NCI-H460 (cell line): Measurements from ENCODE around the gene SYNE2. TPM values are rescaled to one million over a fixed set of nuclear protein-coding genes. Genes with fewer than 3 reads are reported as not detected.
"Not testable (repeated sequence)": the region's sequence is repeated elsewhere in the genome, so short reads cannot be mapped to it uniquely, and the experiment has no call there.

ENCODE experiments used
- DNase-seq: peaks from one replicate; pipeline ENCODE4 v3.0.0-alpha.2; 2016; ENCODE audit warnings: low read depth; ENCODE audit errors: extremely low read depth
- total RNA-seq: library from RNA; depleted of rRNA; stranded (reverse); fragments of >200 nt; shearing (Covaris generic); gene quantifications from 2 replicates; pipeline ENCODE4 v1.2.3, GENCODE V29; 2014

SYNE2 gene
- total RNA-seq, 1 experiment from 2014 or later = 9.1 TPM

DNA sequence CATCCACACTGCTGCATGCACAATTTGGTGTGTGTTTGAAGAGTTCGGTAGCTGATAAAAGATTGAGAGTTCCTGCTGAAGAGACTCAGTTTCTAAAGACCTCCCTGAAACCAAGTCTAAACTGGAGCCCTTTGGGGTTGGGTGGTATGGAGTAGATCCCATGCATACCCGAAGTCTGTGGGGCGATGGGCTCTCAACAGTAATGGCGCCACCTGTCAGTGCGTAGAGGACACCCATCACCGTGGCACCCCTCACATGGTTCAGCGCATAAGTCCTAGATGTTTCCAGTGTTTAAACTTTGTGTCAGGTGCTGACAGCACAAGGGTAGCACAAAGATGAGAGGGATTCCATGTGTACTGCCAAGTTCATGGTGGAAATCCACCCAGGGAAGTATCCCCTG, 355.5 kb downstream of the SYNE2 start:
- DNase-seq = no peak

DNA sequence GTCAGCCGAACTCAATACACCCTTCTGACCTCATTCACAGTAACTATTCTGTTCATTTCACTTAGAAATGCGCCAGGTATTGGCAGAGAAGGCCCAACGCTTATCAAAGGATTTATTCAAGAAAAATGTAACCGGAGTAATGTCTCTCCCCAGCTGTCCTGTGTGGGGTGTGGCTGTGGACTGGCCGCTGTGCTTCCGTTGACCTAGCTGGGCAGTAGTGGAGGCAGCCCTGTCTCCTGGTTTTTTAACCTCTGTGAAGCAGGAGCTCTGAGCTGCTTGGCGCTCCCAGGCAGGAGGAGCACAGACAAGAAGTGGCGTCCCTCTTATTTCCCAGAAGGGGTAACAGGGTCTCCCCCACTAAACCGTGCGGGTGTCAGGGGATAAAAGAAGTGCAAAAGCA, 356.2 kb downstream of the SYNE2 start:
- no peak for DNase-seq

DNA sequence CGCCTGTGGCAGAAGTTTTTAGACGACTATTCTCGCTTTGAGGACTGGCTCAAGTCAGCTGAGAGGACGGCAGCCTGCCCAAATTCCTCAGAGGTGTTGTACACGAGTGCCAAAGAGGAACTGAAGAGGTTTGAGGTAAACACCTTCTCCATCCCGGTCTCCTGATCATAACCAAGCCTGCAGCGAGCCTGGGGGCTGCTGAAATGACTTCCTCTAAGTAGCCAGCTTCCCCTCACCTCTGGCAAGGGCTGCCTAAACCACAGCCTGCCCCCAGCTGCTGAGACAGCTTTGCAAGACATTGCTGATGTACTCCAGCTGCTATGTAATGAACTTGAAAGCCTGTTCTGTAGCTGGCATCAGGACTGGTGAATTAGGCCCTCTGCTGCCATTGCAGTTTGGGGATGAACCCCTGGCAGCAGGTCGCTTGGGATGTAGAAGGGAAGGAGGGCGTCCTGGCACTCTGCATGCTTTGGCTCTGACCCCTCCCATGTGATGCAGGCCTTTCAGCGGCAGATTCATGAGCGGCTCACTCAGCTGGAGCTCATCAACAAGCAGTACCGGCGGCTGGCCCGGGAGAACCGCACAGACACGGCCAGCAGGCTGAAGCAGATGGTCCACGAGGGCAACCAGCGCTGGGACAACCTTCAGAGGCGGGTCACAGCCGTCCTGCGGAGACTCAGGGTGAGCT, 356.8 kb downstream of the SYNE2 start:
- no peak for DNase-seq

DNA sequence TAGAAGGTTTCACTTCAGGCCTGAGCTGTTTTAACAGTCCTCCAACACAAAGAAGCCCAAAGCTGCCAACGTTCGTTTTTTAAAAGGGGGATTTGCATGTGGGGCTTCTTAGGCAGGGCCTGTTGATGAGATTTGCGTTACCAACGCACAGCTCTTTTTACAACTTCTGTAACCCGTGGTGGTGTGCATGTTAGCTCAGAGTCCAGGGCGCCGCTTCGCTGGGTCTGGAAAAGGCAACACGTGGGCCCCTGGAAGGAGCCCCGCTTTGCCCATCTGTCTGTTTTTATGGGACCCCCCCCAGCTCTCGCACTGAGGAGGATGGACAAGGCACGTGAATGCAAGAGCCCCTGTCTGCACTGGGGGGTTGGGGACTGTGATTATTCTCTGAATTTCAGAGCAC, 357.4 kb downstream of the SYNE2 start:
- no peak for DNase-seq

DNA sequence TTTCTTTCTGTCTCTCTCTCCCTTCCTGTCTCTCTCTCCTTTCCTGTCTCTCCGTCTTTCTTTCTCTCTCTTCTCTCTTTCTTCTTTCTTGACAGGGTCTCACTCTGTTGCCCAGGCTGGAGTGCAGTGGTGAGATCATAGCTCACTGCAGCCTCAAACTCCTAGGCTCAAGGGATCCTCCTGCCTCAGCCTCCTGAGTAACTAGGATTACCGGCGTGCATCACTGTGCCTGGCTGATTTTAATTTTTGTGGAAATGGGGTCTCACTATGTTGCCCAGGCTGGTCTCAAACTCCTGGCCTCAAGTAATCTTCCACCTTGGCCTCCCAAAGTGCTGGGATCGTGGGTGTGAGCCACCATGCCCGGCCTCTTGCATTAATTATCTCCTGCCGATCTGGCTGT, 358.1 kb downstream of the SYNE2 start:
- not testable (repeated sequence) for DNase-seq

DNA sequence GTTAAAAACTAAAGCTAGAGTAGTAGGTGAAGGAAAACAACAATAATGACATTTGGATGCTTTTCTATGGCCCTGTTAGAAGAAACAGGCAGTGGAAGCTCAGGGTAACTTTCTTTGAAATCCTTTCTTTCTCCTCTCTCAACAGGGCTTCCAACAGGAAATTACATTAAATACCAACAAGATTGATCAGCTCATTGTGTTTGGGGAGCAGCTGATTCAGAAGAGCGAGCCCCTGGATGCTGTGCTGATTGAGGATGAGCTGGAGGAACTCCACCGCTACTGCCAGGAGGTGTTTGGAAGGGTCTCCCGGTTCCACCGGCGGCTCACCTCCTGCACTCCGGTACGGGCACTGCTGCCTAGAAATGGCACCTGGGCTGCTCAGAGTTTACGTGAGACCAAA, 359.9 kb downstream of the SYNE2 start:
- no peak for DNase-seq

DNA sequence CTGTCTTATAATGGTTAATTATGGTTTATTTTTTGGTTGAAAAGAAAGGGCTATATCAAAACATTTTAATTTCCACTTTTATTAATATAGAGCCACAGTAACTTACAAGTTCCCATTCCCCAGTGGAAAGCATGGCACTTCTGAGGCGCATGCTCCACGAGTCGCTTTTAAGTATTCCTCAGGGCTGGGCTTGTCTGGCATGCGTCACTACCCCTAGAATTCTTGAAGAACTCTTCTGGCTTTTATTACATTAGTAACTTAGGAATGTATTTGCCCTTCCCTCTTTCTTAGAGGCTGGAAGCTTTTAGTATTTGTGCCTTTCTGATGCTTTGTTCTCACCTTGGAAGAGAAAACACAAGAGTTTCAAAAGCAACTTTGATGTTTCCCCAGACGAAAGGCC, 360.3 kb downstream of the SYNE2 start:
- DNase-seq = no peak

DNA sequence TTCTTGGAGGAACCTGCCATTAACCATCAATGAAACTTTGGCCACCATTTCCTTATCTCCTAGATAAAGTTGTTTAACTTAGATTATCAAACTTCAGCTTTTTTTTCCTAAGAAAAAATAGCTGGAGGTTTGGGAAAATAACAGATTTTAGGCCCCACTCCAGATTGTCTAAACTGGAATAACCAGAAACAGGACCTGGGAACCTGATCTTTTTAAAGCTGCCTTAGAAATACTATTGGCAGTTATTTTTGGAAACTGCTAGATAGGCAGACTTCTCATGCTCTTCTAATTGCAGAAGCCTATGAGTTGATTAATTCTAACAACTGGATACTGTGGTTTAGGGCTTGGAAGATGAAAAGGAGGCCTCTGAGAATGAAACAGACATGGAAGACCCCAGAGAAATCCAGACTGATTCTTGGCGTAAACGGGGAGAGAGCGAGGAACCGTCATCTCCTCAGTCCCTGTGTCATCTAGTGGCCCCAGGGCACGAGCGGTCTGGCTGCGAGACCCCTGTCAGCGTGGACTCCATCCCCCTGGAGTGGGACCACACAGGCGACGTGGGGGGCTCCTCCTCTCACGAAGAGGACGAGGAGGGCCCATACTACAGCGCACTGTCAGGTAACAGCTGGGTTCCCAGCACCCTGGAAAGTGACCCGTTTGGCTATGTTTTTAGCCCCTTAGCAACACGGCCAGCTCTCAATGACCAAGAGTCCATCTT, 361.2 kb downstream of the SYNE2 start:
- DNase-seq = no peak

DNA sequence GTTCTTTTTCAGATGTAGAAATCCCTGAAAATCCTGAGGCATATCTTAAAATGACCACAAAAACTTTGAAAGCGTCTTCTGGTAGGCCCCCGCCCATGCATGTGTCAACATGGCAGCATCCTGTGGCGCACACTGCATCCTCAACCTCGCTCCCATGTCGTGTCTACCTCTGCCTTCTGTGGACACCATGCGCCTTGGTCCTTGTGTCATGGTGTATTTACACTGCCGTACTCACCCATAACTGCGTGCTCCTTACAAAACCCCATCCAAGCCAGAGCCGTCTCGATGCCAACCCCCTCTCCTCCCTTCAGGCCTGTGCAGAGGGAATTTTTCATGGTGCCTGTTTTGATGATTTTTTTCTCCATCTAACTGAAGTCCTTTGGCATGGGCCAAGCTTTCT, 362.5 kb downstream of the SYNE2 start:
- no peak for DNase-seq

DNA sequence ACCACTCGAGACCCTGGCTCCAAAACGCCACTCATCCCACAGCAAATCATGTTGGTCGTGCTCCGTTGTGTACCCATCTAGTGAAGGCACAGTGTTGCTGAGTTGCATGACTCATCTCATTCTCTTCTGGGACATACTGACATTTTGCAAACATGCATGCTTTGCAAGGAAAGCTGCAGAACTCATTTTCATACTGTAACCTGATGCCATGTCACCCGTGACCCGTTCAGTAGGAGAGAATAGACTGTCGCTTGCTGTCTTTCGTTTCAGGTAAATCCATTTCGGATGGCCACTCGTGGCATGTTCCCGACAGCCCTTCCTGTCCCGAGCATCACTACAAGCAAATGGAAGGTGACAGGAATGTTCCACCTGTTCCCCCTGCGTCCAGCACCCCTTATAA, 363.2 kb downstream of the SYNE2 start:
- DNase-seq = no peak

DNA sequence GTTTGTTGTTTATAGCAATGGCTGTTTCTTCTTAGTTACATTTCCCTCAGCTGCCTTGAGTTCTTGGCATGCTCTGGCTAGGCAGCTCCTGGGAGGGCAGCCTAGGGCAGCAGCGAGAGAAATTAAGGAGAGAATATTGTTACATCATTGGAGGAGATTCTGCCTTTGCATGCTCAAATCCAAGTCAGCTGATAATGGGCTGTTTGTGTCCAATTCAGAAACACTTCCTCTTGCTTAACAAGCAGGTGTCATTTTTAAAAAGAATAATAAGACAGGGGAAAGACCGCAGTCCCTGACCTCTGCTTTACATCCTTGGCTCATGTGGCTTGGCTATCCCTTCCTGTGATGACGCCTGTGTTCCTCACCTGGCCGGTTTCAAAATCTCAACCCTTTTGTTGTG, 364.5 kb downstream of the SYNE2 start:
- DNase-seq = no peak

DNA sequence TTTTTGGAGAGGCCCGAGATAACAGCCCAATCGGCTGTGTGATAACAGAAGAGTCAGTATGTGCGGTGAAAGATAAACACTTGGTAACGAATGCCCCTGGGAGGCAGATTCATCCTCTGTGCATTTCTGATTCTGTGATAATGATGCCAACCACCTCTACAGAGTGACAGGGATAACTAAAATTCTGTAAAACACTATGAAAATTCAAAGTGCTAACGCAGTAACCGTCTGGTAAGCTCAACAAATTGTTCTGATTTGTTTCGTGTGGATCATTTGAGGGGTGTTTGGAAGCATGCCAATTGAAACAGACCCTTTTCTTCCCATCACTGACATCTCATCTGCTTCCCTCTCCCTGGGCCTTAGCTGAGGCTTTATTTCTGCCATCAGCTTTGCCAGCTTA, 365.0 kb downstream of the SYNE2 start:
- DNase-seq = no peak

DNA sequence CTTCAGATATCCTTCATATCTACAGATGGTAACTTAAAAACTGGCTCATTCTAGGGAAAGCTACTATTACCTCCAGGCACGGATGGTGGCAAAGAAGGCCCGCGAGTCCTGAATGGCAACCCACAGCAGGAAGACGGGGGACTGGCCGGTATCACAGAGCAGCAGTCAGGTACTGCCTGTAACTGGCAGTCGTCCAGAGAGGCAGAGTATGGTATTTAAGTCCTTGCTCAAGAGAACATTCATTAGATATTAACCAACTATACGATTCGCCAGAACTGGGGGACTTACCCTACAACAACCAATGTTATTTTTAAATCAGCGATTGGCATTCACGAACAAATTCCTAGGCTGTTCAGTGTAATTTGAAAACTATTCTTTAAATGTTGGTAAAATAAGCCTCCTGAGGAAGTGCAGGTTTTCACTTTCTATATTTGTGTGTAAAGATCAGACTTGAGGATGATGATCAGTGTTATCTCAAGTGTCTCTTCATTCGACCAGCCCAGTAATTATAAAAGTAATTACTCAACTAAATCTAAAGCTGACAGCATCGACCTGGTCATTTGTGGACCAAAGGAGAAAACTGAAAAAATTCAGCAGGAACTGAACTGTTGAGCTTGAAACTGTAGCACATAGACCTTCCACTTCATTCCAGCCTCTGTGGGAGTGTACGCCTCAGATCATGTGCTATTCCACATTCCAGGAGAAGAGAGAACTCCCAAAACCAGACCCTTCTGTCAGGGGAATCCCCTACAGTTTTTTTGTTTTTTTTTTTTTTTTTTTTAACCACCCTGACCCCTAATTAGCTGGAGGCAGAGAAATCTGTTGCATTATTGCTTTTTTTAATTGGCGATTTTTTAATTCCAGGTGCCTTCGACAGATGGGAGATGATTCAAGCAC, 365.8 kb downstream of the SYNE2 start:
- DNase-seq = no peak

DNA sequence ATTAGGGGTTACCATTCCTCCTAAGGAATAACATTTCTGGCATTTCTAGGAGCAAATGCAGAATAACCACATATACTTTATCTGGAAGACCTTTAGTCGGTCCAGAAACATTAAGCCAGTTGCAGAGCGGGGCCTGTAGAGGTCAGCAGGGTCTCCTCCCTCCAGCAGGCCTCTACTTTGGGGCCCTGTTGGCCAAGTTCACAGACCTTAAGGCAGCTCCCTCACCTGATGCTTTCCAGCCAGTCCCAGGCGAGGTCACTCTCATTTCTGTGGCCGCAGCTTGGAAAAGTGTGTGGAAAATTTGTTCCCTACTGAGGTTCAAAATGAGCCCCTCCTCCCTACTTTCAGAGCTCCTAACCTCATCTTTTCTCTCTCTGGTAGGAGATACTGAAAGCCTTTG, 367.3 kb downstream of the SYNE2 start:
- DNase-seq = no peak

DNA sequence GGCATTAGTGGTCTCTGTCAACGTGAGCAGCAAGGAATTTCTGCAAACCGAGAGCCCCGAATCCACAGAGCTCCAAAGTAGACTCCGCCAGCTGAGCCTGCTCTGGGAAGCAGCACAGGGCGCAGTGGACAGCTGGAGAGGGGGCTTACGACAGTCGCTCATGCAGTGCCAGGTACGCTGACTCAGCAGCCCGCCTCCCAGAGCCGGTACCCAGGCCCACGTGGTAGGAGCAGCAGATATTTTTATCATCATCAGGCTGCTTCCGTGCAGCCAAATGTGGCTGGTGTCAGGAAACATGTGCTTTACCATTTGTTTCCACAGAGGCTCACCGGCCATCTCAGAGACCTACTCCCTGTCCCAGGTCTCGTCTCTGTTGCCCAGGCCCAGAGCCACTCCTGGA, 367.7 kb downstream of the SYNE2 start:
- DNase-seq = no peak

DNA sequence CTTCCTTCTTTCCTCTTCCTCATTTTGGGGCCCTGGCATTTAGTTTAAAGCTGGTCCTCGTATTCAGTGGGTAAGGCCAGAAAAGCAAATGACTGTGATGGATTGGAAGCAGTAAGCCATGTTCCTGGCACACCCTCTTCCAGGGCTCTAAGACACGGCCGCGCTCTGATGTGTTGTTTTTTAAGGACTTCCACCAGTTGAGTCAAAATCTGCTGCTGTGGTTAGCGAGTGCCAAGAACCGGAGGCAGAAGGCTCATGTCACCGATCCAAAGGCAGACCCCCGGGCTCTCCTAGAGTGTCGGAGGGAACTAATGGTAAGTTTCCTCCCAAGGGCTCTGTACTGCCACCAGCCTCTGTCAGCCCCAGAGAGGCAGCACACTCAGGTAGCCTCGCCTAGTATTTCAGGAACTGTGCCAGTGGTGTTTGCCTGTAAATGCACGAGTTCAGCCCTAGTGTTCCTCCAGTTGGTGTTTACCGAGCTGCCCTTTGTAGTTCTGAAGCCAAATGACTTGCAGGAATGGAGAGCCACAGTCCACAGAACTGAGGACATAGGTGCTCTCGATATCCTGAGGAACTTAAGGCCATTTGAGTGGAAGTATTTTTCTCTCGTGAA, 368.7 kb downstream of the SYNE2 start:
- no peak for DNase-seq

DNA sequence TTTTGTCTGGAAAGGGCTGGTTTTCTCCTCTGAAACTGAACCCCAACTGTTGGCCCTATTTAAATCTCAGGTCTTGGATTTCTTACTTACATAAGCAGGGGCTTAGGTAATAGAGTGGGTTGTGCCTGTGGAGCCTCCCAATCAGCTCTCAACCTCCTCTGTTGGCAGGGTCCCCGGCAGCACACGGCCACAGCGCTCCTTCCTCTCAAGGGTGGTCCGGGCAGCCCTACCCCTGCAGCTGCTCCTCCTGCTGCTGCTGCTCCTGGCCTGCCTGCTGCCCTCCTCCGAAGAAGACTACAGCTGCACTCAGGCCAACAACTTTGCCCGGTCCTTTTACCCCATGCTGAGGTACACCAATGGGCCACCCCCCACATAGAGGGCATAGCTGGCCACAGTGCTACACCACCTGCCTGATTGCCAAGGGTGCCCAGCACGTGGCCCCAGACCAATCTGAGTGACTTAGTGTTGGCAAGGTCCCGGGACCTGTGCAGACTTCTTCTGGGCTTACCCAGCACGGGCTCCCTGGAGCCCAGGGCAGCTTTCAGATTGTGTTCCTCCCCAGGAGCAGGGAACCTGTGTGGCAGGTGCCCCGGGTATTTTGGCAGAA, 372.4 kb downstream of the SYNE2 start:
- no peak for DNase-seq

DNA sequence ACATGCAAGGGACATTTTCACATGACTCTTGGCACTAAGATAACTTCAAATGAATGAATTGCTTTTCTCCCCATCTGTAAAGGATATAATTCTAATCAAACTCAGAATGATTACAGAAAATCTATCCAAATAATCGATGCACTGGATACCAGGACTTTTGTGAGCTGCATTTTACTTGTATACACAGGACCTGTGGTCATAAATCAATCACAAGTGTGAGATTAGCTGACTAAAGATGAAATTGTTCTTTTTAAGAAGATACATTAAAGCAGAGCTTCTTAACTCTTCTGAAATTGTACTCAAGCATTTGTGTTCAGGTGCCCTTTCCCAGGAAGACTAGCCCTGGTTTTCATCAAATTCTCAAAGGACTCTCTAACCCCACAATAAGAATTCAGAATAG, 375.1 kb downstream of the SYNE2 start:
- no peak for DNase-seq

DNA sequence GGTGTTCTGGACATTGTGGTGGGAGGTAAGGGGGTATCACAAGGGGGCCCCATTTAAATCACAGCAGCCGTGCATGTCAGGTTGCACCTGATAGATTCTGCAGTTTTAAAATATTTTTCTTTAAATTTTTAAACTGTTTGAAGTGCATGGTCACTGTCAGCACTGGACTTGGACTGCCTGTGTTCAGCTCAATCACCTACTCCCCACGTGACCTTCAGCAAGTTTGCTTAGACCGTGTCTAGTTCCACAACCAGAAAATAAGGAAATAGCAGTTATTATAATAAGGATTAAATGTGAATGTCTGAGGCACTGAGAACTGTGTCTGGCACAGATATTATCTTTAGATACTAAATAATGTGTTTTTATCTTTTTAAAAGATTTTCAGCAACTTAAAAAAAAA, 376.7 kb downstream of the SYNE2 start:
- no peak for DNase-seq

DNA sequence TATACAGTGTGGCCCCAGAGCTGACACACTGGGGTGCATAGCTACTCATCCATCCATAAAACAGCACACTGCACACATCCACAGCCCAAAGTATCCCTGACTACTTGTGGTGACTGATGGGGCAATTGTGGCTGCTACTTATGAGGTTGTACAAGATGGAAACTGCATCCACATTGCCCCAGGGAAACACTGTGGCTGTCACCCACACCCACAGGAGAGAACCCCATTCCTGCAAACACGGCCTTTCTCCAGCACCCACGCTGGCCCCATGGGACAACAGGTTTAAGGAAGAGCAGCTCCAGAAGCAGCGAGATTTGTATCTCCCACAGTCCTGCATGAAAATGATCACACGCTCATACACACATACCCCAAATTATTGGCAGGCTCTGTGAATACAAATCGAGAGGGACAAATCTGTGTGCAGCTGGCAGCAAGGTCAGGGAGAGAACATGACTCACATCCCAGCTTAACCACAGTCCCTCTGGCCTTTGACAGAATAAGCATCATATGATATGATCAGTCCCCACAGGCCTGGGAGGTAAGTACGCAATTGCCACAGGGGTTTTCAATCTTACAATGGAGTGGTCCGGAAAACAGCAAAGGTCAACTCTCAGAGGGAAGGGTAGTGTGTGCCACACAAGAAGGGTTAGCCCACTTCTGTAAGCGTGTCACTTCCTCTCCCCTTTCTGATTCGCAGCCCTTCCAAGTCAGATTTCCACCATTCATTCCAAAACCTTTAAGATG, 379.5 kb downstream of the SYNE2 start:
- no peak for DNase-seq
